Small intestine (tissue), 7 donors: ENCODE measurements around the gene NACC1. TPM values are rescaled to one million over a fixed set of nuclear protein-coding genes. Genes with fewer than 3 reads are reported as not detected.
A peak's percentile ranks its signal among the peaks of the same experiment; 100 is the strongest.

ENCODE experiments used
- DNase-seq, 2 donors: peaks; one replicate each; pipeline versions ENCODE4 v3.0.0 to v3.0.0-alpha.2; 2013
- FAIRE-seq: peaks from 2 replicates; lab custom pipeline; 2012; peaks lifted over from hg19 to GRCh38; lab: Jason Lieb, UNC
- H3K27ac ChIP-seq, 3 donors: one replicate each; pipeline ENCODE4 v1.5.1; 2013; ENCODE audit warnings: low read length in 2 of 3, mild to moderate bottlenecking in 2 of 3, control low read depth in 1 of 3, inconsistent platforms in 1 of 3, low read depth in 1 of 3, moderate library complexity in 1 of 3
- H3K27me3 ChIP-seq, 3 donors: one replicate each; pipeline ENCODE4 v1.6.1; 2013; ENCODE audit warnings: low read length in 3 of 3, inconsistent platforms in 1 of 3; ENCODE audit not compliant: control insufficient read depth in 3 of 3, insufficient read depth in 3 of 3
- H3K36me3 ChIP-seq, 3 donors: one replicate each; pipeline ENCODE4 v1.6.1; 2013; ENCODE audit warnings: low read length in 3 of 3, inconsistent platforms in 1 of 3, low read depth in 1 of 3, mild to moderate bottlenecking in 1 of 3, moderate library complexity in 1 of 3; ENCODE audit not compliant: control insufficient read depth in 3 of 3, insufficient read depth in 2 of 3
- H3K4me1 ChIP-seq, 3 donors: one replicate each; pipeline ENCODE4 v1.6.1; 2013; ENCODE audit warnings: low read length in 2 of 3, inconsistent platforms in 1 of 3, low read depth in 1 of 3, mild to moderate bottlenecking in 1 of 3, moderate library complexity in 1 of 3; ENCODE audit not compliant: control insufficient read depth in 3 of 3, insufficient read depth in 2 of 3
- H3K4me3 ChIP-seq, 3 donors: one replicate each; pipeline ENCODE4 v1.5.1; 2013; ENCODE audit warnings: low read length in 3 of 3, control low read depth in 1 of 3, inconsistent platforms in 1 of 3, low read depth in 1 of 3, mild to moderate bottlenecking in 1 of 3, moderate library complexity in 1 of 3
- H3K9me3 ChIP-seq, 2 donors: one replicate each; pipeline ENCODE4 v1.6.1; 2013; ENCODE audit warnings: low read depth in 1 of 2, low read length in 1 of 2; ENCODE audit not compliant: control insufficient read depth in 2 of 2, insufficient read depth in 1 of 2
- WGBS, 3 donors: extraction: QIAGEN DNeasy Blood & Tissue Kit; methylation state at CpG; one replicate each; pipeline ENCODE4 v1.1.7; 2013; 5-methylcytosine and 5-hydroxymethylcytosine counted together
- polyA plus RNA-seq, 4 donors: library from polyadenylated mRNA; stranded (reverse) in 3 of 4; unstranded in 1 of 4; fragments of 200-250 nt in 3 of 4; fragments of 120-200 nt in 1 of 4; gene quantifications; one replicate each; pipeline versions ENCODE4 v1.2.1 to v1.2.3, GENCODE V29; 2013
- donor health status: healthy with polysubstance abuse.
- donor health status: control.
- donor health status: control.
- donor health status: Bipolar disorder and iron deficiency.
- donor health status: healthy.

The NACC1 gene
- polyA plus RNA-seq, 4 donors = 7.6 to 51.6 (median 17.9) TPM

DNA sequence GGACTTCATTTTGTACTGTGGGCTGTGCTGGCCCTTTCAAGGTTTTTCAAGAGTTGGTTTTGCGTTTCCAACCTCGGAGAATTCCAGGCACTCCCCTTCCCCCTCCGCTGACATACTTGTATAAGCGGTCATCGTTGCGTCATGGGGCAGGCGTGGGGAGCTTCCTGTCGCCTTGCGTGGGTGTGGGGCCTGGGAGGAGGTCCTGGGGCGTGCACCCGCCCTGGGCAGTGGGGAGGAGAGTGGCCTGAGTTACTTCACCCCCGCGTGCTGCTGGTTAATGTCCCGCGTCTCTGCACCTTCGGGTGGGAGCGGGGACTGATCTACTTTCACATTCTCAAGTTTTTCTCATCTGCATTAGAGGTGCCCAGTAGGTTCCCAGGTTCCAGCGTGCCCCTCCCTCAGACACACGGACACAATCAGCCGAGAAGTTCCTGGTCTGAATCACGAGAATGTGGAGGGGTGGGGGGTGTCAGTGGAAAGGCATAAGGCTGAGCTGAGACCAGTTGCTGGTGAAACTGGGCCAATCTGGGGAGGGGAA, 36.2 kb downstream of the NACC1 start:
- Histone ChIP-seq H3K4me3 (peak overlapping the region; percentile 99), H3K36me3 (peaks cover 0 to 16% (median 0%) of the 10 kb centered on the region in 3 donors), H3K27ac (peak overlapping the region; percentile 98 to 99 (median 99)), H3K4me1 (peaks cover 0 to 13% (median 0%) of the 10 kb centered on the region in 3 donors), H3K9me3 (no peaks in the 10 kb centered on the region), H3K27me3 (no peaks in the 10 kb centered on the region)
- DNase-seq (peak; percentile 85 to 92), FAIRE-seq (no peak)
- WGBS, 3 donors = 0% methylated on average over 21 of the region's 21 CpGs

DNA sequence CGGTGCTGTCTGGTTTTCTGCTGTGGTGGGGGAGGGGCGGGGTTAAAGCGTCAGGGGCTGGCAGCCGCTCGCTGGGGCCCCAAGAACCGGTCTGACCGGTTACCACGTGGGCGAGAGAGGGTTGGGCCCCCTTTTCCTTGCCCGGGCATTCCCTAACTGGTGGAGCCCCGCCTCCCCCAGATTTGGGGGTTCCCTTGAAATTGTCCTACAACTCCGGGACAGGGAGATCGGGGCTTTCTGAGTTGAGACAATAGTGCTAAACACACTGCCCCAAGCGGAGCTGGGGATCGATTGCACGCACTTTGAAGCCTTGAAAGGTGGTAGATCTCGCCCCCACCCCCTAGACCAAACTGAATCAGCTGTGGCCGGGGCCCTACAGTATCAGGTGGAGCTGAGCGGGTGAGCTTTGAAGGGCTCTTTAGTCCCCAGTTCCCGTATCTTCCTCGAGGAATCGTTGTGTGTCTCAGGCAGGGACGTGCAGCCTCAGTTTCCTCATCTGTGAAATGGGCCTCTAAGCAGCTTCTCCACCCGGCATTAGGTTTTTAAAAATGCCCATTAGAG, 36.9 kb downstream of the NACC1 start:
- DNase-seq = peak; percentile 91 to 96
- Histone ChIP-seq H3K4me1 (peaks cover 0 to 13% (median 0%) of the 10 kb centered on the region in 3 donors), H3K27me3 (no peaks in the 10 kb centered on the region), H3K36me3 (peaks cover 0 to 16% (median 0%) of the 10 kb centered on the region in 3 donors), H3K27ac (peak overlapping the region; percentile 98 to 99 (median 99)), H3K4me3 (peak overlapping the region; percentile 99), H3K9me3 (no peaks in the 10 kb centered on the region)
- WGBS, 3 donors = 1 to 3% (median 1%) methylated on average over 23 to 24 of the region's 24 CpGs
- no peak for FAIRE-seq

DNA sequence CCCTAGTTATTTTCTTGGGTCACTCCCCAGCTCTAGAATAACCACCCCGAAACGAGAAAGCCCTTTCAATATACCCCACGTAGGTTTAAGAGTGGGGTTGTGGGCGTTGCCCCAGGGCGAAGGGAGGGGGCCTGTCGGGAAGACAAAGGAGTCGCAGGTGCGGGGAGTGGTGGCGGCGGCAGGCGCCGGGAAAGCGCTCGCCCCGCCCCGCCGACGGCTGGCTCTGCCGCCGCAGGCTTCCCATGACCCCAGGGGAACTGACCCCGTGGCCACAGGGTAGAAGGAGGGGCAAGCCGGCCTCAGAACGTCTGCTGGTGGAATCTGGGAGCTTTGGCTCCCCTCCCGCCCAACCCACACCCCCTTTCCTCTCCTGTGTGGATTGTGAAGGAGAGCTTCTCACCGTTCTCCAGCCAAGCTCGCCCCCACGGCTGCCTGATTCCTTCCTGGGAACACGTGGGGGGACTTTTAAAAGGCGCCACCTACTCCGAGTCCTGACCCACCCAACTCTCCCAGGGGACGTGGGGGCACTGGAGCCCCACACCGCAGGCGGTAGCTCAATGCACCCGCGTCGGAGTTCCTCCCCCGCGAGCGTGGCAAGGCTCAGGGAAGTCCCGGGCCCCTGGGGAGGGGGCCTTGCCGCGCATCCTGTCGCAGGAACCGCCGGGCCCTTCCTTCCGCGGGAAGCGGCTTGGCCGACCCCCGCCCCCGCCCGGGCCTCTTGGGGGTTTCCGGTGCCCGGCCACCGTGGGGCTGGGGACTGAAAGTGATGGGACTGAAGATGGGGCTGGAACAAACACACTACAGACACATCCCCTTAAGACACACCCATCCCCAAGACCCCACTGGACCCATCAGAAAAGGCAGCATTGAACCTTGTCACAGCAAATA, 37.7 kb downstream of the NACC1 start:
- peaks cover 0 to 18% (median 0%) of the 10 kb centered on the region in 3 donors for H3K4me1 ChIP-seq
- H3K4me3 ChIP-seq = peak overlapping the region; percentile 99
- DNase-seq = peak; percentile 77 to 93
- H3K27me3 ChIP-seq = no peaks in the 10 kb centered on the region
- peak overlapping the region; percentile 98 to 99 (median 99) for H3K27ac ChIP-seq
- FAIRE-seq = no peak
- H3K9me3 ChIP-seq = no peaks in the 10 kb centered on the region
- H3K36me3 ChIP-seq = peaks cover 0 to 16% (median 0%) of the 10 kb centered on the region in 3 donors
- 2 to 4% (median 4%) methylated on average over 46 to 55 of the region's 55 CpGs for WGBS, 3 donors

DNA sequence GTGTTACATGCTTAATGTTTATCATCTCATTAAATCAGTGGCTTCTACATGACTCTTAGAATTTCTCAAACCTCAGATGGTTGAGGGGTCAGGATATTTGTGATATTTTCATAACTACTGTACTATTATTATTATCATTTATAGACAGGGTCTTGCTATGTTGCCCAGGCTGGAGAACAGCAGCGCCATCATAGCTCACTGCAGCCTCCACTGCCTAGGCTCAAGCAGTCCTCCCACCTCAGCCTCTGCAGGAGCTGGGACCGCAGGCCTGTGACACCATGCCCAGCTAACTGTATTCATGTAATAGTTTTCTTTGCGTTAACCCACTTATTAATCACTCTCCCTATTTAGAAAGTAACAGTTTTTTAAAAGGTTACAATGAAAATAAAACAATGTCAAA, 41.6 kb downstream of the NACC1 start:
- WGBS, 3 donors = 93 to 95% (median 93%) methylated on average over 3 of the region's 3 CpGs
- no peaks in the 10 kb centered on the region for H3K27me3 ChIP-seq
- DNase-seq = no peak
- H3K27ac ChIP-seq = no peak overlapping the region
- H3K4me1 ChIP-seq = peaks cover 0 to 50% (median 9%) of the 10 kb centered on the region in 3 donors
- H3K9me3 ChIP-seq = no peaks in the 10 kb centered on the region
- no peak for FAIRE-seq
- no peaks in the 10 kb centered on the region for H3K36me3 ChIP-seq
- H3K4me3 ChIP-seq = no peak overlapping the region

DNA sequence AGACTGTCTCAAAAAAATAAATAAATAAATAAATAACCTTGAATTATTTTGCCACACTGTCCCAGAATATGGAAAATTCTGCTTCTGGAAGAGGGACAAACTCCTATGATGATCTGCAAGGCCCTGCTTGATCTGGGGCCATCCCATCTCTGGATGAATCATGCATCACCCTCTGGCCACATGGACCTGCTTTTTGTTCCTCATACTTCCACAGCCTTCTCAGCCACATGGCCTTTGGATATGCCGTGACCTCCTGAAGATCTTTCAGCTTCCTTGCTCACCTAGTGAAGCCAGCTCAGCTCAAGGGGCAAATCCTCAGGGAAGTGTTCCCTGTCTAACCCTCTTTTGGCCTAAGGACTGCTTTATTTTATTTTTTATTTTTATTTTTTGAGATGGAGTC, 42.5 kb downstream of the NACC1 start:
- DNase-seq (peak; percentile 54 to 88), FAIRE-seq (no peak)
- Histone ChIP-seq H3K27me3 (no peaks in the 10 kb centered on the region), H3K27ac (peak overlapping the region in 2 of 3 donors; percentile 60 to 100), H3K9me3 (no peaks in the 10 kb centered on the region), H3K4me3 (no peak overlapping the region), H3K36me3 (no peaks in the 10 kb centered on the region), H3K4me1 (peaks cover 0 to 53% (median 14%) of the 10 kb centered on the region in 3 donors)
- WGBS, 3 donors = 27 to 55% (median 32%) methylated on average over 1 of the region's 1 CpG

DNA sequence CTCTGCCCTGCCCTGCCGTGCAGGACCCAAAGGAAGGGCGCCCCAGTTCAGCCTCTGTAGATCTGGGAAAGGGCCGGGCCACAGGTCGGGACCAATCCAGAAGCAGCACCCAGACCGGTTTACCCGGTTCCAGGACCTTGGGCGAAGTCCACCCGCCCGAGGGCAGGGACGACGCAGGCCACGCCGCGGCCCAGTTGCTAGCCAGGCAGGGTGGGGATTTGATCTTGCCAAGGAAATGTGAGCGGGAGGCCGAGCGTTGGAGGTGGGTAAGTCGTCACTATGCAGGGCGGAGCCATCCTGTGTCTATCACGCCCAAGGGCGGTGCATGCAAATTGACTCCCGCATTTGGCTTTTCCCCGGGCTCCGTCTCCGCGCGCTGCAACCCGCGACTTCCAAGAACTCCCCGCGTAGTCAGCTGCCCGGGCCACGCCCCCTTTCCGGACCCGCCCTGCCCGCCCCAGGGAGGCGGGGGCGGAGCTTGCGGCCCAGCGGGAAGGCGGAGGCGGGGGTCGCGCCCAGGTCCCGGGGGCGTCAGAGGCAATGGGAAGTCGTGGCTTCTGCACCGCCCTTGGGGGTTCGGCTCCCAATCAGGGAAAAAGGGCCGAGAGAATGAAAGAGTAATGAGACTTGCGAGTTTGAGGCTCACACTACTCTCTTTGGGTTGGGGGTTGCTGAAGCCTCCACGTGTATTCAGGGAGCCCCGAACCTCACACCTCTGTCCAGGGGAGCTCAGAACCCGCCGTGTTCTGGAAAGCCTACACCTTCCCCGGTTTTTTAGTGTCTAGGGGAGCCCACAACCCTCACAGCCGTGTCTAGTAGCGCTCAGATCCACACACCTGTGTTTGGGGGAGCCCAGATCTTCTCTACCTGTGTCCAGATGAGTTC, 44.9 kb downstream of the NACC1 start:
- no peaks in the 10 kb centered on the region for H3K36me3 ChIP-seq
- H3K4me3 ChIP-seq = peak overlapping the region; percentile 43 to 49 (median 44)
- peaks cover 0 to 6% of the 10 kb centered on the region in 2 donors for H3K9me3 ChIP-seq
- WGBS, 3 donors = 1 to 2% (median 1%) methylated on average over 57 to 58 of the region's 58 CpGs
- H3K27ac ChIP-seq = peak overlapping the region; percentile 97 to 100 (median 99)
- DNase-seq (peak; percentile 99 to 100), FAIRE-seq (no peak)
- H3K4me1 ChIP-seq = peaks cover 0 to 61% (median 14%) of the 10 kb centered on the region in 3 donors
- H3K27me3 ChIP-seq = no peaks in the 10 kb centered on the region

DNA sequence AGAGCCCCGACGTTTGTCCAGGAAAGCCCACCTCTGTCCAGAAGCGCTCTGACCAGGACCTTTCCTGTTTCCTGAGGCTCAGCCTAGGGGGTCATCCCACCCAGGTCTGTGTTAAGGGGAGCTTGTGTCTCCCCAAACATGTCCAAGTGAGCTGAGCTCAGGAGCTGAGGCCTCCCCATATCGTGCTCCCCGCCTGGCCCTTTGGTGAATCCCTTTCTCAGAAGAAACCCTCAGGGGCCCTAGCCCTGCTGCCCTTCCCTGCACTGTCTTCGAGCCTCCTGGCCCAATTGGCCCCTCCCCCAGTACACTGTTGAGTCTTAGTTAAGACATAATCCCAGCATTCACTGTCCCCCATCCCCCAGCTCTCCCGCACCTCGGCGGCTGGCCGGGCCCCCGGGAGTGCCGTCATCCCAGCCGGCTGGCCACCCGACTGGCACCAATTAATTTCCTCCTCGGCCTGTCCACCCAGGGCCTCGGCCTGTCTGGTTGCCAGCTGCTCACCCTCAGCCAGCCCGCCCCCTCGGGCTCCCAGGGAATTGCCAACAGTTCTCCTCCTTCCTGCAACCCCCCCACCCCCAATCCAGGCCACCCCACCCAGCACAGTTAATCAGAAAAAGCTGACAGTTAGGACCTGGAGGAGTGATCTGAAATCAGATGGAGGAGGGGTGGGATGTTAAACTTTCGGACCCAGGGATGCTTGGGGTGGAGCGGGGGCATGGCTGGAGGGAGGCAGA, 45.7 kb downstream of the NACC1 start:
- peak; percentile 62 to 92 for DNase-seq
- peak overlapping the region; percentile 97 to 100 (median 99) for H3K27ac ChIP-seq
- no peaks in the 10 kb centered on the region for H3K27me3 ChIP-seq
- peaks cover 0 to 6% of the 10 kb centered on the region in 2 donors for H3K9me3 ChIP-seq
- 7 to 14% (median 8%) methylated on average over 20 of the region's 20 CpGs for WGBS, 3 donors
- peaks cover 0 to 68% (median 14%) of the 10 kb centered on the region in 3 donors for H3K4me1 ChIP-seq
- FAIRE-seq = no peak
- no peaks in the 10 kb centered on the region for H3K36me3 ChIP-seq
- H3K4me3 ChIP-seq = peak overlapping the region in 2 of 3 donors; percentile 17 to 49
